ENCODE results near the gene PDE4B. TPM values are rescaled to one million over a fixed set of nuclear protein-coding genes. Genes with fewer than 3 reads are reported as not detected.

PDE4B gene
- total RNA-seq, 1 donor from 2014 or later = 6.8 TPM

DNA sequence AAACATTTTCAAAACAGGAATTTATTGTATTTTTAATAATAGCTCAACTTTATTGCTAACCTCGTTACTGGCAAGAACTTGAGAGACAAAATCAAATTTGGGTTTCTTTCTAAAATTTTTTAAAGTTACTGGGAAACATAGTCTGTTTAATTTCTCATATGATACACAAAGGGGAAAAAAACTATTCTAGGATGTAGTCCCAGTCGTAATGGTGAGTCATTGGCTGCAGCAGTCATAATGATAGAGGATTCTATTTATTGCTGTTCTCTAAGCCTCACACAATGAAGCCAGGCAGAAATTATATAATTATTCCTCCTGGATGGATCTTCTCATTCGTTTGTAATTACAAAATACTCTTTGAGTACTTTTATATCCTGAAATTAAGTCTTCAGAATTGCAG, 414.8 kb downstream of the PDE4B start:
- intact Hi-C loops (cut with DNase I) = no loop called here
- no peak for DNase-seq (ENCODE audit: low spot score)

DNA sequence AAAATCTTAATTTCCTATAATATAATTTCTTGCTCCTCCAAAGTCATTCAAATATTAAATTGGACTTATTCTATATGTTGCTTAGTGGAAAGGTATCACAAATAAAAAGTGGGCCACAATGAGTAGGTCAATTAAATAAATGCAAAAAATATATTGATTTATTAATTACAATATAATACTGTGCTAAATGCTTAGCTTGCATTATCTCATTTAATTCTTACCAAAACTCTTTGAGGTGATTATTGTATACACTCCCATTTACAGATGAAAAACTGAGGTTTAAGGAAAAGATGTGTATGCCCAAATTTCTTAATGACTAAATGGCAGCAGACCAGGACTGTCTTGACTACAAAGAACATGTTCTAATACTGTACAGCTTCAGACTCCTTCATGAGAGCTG, 415.9 kb downstream of the PDE4B start:
- intact Hi-C loops (cut with DNase I) = no loop called here
- DNase-seq (ENCODE audit: low spot score) = no peak

GRCh38 chr1:66210635-66211244, 418.0 kb downstream of the PDE4B start:
- no peak for DNase-seq (ENCODE audit: low spot score)
- intact Hi-C loops (cut with DNase I) = no loop called here

DNA sequence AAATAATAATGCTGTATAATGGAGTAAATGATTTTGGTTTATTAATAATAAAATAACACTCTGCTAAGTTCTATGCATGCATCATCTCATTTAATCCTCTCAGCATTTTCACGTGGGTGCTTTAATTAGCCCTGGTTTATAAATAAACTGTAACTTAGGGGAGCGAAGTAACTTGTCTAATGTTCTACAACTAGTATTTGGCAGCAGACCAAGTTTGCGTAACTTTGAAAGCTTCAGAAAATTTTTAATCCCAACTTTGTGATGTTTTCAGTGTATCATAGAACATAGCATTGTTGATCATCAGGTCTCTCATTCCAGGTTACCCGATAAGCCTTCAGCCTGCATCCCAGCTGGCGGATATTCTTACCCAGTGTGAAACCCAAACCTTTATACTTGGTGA, 418.8 kb downstream of the PDE4B start:
- intact Hi-C loops (cut with DNase I) = no loop called here
- no peak for DNase-seq (ENCODE audit: low spot score)

- intact Hi-C loops (cut with DNase I) = no loop called here
- DNase-seq (ENCODE audit: low spot score) = no peak
Observed at GRCh38 chr1:66213491-66213890, 420.8 kb downstream of the PDE4B start.

DNA sequence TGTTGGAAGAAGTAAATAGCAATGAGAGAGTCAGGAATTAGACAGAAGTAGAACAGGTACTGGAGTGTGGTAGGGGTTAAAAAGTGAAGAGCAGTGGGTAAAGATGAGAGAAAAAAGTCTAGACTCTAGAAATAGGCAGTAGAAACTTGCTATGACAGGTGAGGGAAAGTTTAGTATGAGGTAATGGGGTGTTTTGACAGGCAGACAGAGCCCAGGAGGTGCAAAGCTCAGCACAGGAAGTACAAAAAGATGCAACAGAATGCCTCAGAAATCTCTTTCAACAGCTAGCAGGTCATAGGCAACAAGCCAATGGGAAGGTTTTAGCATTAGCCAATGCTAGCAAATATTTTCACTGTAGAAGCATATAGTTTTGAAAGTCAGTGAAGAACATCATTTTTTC, 422.2 kb downstream of the PDE4B start:
- intact Hi-C loops (cut with DNase I) = no loop called here
- DNase-seq (ENCODE audit: low spot score) = no peak

DNA sequence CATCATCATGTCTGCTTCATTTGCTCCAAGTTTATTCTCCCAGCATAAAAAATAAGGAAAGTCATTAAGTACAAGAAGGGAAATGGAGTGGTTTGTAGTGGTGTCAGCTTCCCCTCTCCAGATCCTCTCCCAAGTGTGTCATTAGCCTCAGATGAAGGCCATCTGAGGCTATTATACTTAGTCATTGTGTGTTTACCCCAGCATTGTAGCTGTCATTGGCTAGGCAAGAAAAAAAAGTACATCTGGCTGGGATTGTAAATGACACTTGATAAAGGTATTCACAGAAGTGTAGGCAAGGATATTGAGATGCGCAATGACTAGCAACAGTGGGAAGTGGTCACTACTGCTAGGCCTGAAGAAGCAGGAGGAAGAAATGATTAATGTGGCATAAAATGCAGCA, 424.3 kb downstream of the PDE4B start:
- intact Hi-C loops (cut with DNase I) = no loop called here
- no peak for DNase-seq (ENCODE audit: low spot score)

- DNase-seq (ENCODE audit: low spot score) = no peak
- intact Hi-C loops (cut with DNase I) = no loop called here
Observed at GRCh38 chr1:66217561-66217960, 424.9 kb downstream of the PDE4B start.

- intact Hi-C loops (cut with DNase I) = no loop called here
- DNase-seq (ENCODE audit: low spot score) = no peak
Observed at GRCh38 chr1:66220477-66220876, 427.8 kb downstream of the PDE4B start.

DNA sequence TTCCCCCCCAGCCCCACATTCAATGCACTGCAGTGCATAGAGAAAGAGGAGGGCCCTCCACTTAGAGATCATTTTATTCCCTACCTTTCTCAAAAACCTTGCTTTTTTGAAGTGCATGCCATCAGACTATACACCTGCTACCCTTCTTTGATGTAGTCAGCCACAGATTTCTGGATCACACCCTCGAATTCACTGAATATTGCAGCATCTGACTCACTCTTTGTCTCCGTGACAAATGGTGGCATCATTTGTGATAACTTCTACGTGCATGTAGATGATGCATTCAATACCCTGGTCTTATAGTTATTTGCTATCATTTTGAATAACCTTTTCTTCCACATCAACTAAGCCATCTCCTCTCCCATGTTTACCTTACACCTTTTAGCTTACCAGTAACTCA, 431.0 kb downstream of the PDE4B start:
- intact Hi-C loops (cut with DNase I) = no loop called here
- DNase-seq (ENCODE audit: low spot score) = no peak

GRCh38 chr1:66226985-66227384, 434.3 kb downstream of the PDE4B start:
- intact Hi-C loops (cut with DNase I) = no loop called here
- DNase-seq (ENCODE audit: low spot score) = no peak

- no peak for DNase-seq (ENCODE audit: low spot score)
- intact Hi-C loops (cut with DNase I) = no loop called here
Observed at GRCh38 chr1:66227966-66228365, 435.3 kb downstream of the PDE4B start.

DNA sequence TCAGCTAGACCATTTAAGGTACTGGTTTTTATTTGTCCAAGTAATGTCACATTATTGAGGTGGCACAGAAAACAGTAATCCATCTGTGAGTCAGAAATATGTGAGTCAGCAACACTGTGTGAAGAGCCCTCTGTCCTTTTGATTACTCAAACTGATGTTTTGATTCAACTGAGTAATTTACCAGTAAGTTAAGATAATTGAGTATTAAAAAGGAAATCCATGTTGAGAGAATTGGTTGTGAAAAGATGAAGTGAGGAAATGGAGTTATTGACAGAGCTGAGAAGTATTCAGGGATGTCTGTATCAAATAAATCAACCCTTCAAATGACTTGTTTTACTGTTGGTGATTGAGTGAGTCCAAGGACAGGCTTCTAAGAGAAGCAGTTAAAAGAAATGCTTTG, 438.5 kb downstream of the PDE4B start:
- intact Hi-C loops (cut with DNase I) = no loop called here
- DNase-seq (ENCODE audit: low spot score) = no peak

DNA sequence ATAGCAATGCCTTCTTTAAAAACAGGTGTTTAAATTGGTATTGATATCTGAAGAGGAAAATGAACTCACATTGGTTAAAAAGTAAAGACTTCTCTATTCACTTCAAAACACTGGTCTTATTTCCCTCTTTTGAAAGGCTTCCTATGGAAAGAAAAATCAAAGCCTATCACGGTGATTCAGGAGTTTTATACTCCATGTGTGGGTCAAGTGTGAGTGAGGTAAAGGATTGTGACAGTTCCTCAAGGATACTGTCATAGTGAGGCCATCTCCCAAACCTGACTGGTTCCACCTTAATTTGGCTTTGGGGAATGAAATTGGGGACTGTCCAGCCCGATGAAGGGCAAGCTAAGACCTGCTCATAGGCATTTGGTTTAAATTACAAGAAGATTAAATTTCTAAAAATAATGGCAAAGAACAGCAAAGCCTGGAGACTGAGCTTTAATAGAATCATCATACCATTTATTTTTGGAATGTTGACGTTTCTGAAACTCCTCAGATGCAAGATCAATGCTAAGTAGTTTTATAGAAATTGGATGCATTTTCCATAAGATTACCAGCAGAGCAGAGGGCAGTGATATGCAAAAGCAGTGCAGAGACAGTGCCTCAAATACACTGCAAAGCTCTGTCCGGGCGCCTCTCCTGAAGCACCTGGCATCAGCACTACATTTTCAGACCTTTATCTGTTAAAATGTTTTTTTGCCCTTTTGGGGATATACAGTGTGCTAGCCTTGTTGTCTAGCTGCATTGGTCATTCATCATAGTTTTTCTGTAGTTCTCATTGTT, 439.2 kb downstream of the PDE4B start:
- intact Hi-C loops (cut with DNase I) = no loop called here
- DNase-seq (ENCODE audit: low spot score) = no peak

- DNase-seq (ENCODE audit: low spot score) = no peak
- intact Hi-C loops (cut with DNase I) = no loop called here
Observed at GRCh38 chr1:66237042-66237441, 444.3 kb downstream of the PDE4B start.

DNA sequence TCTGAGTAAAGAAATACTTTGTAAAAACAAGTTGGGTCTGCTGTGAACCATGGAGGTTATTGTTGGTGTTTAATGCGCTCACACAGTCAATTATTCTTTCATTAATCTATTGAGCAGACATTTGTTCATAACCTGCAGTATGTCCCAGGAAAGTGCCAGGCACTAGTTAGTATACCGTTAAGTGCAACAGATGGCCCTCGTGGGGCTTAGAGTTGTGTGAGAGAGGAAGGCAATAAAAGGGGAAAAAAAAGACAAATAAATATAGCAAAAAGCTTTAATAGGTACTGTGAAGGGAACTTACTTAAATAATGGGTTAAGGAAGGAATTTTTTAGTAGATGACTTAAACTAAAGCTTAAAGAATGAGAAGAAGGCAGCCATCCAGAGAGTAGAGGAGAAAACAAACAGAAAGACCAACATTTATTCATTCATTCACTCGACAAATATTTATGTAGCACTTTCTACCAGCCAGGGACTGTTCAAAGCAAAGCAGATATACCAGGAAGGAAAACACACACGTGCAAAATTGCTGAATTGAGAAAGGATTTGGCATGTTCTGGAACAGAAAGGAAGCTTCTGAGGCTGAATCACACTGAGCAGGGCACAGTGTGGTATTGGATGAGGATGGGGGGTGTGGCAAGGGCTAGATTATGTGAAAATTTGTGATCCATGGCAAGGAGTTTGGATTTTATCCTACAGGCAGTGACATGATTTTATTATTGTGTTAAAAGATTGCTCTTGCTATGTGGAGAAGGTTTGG, 445.2 kb downstream of the PDE4B start:
- DNase-seq (ENCODE audit: low spot score) = no peak
- intact Hi-C loops (cut with DNase I) = no loop called here

DNA sequence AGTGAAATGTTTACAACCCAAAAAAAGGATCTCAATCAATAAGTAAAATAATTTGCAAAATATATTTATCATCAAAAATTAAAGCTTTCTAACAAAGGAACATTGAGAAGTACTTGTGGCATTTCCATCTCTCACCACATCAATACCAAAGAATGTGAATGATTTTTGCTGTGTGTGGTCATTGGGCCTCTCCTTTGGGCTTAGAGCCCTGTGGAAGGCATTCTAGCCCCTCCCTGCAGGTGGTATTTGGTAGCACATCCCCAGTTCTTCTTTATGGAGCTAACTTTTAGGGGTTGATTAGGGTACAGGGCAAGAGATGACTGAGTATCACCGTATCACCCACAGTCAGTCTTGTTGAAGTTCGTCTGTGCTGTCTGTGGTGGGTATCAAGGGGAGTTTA, 447.1 kb downstream of the PDE4B start:
- no peak for DNase-seq (ENCODE audit: low spot score)
- intact Hi-C loops (cut with DNase I) = no loop called here

- no peak for DNase-seq (ENCODE audit: low spot score)
- intact Hi-C loops (cut with DNase I) = no loop called here
Observed at GRCh38 chr1:66240491-66241484, 448.1 kb downstream of the PDE4B start.

- intact Hi-C loops (cut with DNase I) = loop anchor here (1.0 kb wide), 1 partner anchor 284 kb away; no protein-coding TSS in a partner anchor
- peak; percentile 91 for DNase-seq (ENCODE audit: low spot score)
Observed at GRCh38 chr1:66242646-66243547, 450.2 kb downstream of the PDE4B start.

Data from cardiac septum (tissue), 1 donor.